Type B pancreatic cell (in vitro differentiated cells): Measurements from ENCODE around the gene TUBA3E. TPM values are rescaled to one million over a fixed set of nuclear protein-coding genes. Genes with fewer than 3 reads are reported as not detected.
"Not testable (repeated sequence)": the region's sequence is repeated elsewhere in the genome, so short reads cannot be mapped to it uniquely, and the experiment has no call there.

Source experiments
- DNase-seq: peaks from one replicate; pipeline ENCODE4 v3.0.0; 2021; ENCODE audit warnings: mixed read lengths; ENCODE audit not compliant: unreplicated experiment; ENCODE audit errors: extremely low spot score
- H3K27ac Mint-ChIP-seq: 2 replicates; pipeline ENCODE4 v1.8.0; 2021; ENCODE audit warnings: mild to moderate bottlenecking, mixed read lengths
- H3K27me3 Mint-ChIP-seq: 2 replicates; pipeline ENCODE4 v1.8.0; 2021; ENCODE audit warnings: mixed read lengths
- H3K36me3 Mint-ChIP-seq: 2 replicates; pipeline ENCODE4 v1.8.0; 2021; ENCODE audit warnings: mixed read lengths
- H3K4me1 Mint-ChIP-seq: one replicate; pipeline ENCODE4 v1.8.0; 2021; ENCODE audit warnings: mixed read lengths; ENCODE audit not compliant: unreplicated experiment
- H3K4me3 Mint-ChIP-seq: 2 replicates; pipeline ENCODE4 v1.8.0; 2021; ENCODE audit warnings: mild to moderate bottlenecking, mixed read lengths
- H3K9me3 Mint-ChIP-seq: 2 replicates; pipeline ENCODE4 v1.8.0; 2021; ENCODE audit warnings: mixed read lengths
- total RNA-seq: library from RNA; stranded (reverse); gene quantifications from 2 replicates; pipeline ENCODE4 v1.2.1, GENCODE V29; 2021; ENCODE audit warnings: low replicate concordance
- TF ChIP-seq, protein P1 (sequence below): fragments of 200-600 bp; sonication (generic); conservative IDR thresholded peaks from 2 replicates; pipeline ENCODE4 v1.5.0; 2021; ENCODE audit warnings: antibody characterized with exemption, mild to moderate bottlenecking

The TUBA3E gene
- total RNA-seq, 1 donor from 2014 or later = not detected

- TF ChIP-seq, protein P1, sequence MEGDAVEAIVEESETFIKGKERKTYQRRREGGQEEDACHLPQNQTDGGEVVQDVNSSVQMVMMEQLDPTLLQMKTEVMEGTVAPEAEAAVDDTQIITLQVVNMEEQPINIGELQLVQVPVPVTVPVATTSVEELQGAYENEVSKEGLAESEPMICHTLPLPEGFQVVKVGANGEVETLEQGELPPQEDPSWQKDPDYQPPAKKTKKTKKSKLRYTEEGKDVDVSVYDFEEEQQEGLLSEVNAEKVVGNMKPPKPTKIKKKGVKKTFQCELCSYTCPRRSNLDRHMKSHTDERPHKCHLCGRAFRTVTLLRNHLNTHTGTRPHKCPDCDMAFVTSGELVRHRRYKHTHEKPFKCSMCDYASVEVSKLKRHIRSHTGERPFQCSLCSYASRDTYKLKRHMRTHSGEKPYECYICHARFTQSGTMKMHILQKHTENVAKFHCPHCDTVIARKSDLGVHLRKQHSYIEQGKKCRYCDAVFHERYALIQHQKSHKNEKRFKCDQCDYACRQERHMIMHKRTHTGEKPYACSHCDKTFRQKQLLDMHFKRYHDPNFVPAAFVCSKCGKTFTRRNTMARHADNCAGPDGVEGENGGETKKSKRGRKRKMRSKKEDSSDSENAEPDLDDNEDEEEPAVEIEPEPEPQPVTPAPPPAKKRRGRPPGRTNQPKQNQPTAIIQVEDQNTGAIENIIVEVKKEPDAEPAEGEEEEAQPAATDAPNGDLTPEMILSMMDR = no peak
- no peak overlapping the region for H3K4me3 Mint-ChIP-seq
- H3K27me3 Mint-ChIP-seq = no peaks in the 10 kb centered on the region
- no peaks in the 10 kb centered on the region for H3K4me1 Mint-ChIP-seq
- H3K27ac Mint-ChIP-seq = no peak overlapping the region
- no peaks in the 10 kb centered on the region for H3K36me3 Mint-ChIP-seq
- H3K9me3 Mint-ChIP-seq = no peaks in the 10 kb centered on the region
- DNase-seq = no peak
Measured at GRCh38 chr2:130150181-130151144, 47.8 kb downstream of the TUBA3E start.

- not testable (repeated sequence) for H3K36me3 Mint-ChIP-seq, H3K27me3 Mint-ChIP-seq, H3K27ac Mint-ChIP-seq, H3K4me1 Mint-ChIP-seq, DNase-seq, H3K9me3 Mint-ChIP-seq, H3K4me3 Mint-ChIP-seq
Measured at GRCh38 chr2:130148515-130148914, 49.7 kb downstream of the TUBA3E start.

- DNase-seq = peak; percentile 69
- not testable (repeated sequence) for H3K36me3 Mint-ChIP-seq, H3K9me3 Mint-ChIP-seq, H3K4me1 Mint-ChIP-seq, H3K27me3 Mint-ChIP-seq
- Mint-ChIP-seq H3K4me3 (peak within 1 kb of the TSS; percentile 87), H3K27ac (peak within 1 kb of the TSS; percentile 77)
Measured at GRCh38 chr2:130145006-130145414, 53.2 kb downstream of the TUBA3E start, which contains the start of gene CCDC74B. Gene CCDC74B (minus strand): TSS chr2:130145112. CDS start chr2:130144996, 116 bp downstream.

DNA sequence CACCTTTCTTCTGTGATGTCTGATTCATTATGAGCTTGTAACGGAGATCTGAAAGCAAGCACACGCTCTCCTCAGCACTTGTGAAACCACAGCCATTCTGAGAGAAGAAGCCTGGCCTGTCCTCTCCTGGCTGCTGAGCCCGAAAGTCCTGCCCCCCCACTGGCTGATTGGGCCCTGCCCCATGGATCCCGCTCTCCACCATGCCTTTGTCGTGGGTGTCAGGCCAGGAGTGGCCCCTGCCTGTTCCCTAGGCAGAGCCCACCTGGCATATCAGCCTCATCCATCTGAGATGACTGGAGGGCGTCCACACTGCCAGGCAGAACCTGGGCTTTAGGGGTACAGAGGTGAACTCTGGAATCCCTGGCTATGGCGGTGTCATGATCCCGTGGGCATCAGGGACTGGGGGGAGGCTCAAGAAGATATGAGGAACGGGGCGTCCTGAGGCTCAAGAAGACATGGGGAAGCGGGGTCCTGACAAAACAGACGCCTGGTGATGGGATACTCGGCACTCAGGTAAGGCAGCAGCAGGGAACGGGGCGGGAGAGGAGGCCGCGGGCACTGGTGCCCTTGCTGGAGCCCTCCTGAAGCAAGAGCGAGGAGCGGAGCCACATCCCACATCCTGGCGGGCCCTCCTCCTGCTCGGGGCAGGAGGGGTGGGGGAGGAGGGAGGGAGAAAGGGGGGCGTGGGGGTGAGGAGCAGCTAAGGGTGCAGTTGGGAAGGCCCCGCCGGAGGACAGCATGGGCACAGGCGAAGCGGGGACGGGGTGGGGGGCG lies 54.8 kb downstream of the TUBA3E start:
- H3K36me3 Mint-ChIP-seq, H3K4me1 Mint-ChIP-seq, H3K27me3 Mint-ChIP-seq, H3K9me3 Mint-ChIP-seq, H3K27ac Mint-ChIP-seq: not testable (repeated sequence)
- DNase-seq = peak; percentile 58
- H3K4me3 Mint-ChIP-seq = peak overlapping the region; percentile 86

- H3K36me3 Mint-ChIP-seq, H3K27me3 Mint-ChIP-seq, H3K27ac Mint-ChIP-seq, H3K9me3 Mint-ChIP-seq, H3K4me1 Mint-ChIP-seq: not testable (repeated sequence)
- DNase-seq = peak; percentile 48
- peak overlapping the region; percentile 81 for H3K4me3 Mint-ChIP-seq
Measured at GRCh38 chr2:130142396-130143265, 55.6 kb downstream of the TUBA3E start.

Other genes starting within 250 kb of the TUBA3E start
- gene RAB6C, start 218.8 kb downstream of the TUBA3E start, total RNA-seq = 0.29 and 0.50 TPM in 2 replicates
- 14.2 and 25.0 TPM in 2 replicates for gene POTEF, start 69.2 kb downstream of the TUBA3E start, total RNA-seq
- 10.3 and 15.4 TPM in 2 replicates for gene CCDC74B, start 53.3 kb downstream of the TUBA3E start, total RNA-seq
- 77.0 and 79.6 TPM in 2 replicates for gene SMPD4, start 16.8 kb downstream of the TUBA3E start, total RNA-seq
- 164 and 224 TPM in 2 replicates for gene MZT2B, start 16.2 kb downstream of the TUBA3E start, total RNA-seq
- gene IMP4, start 144.5 kb upstream of the TUBA3E start, total RNA-seq = 53.6 and 67.0 TPM in 2 replicates
- 35.8 and 37.5 TPM in 2 replicates for gene PTPN18, start 157.6 kb upstream of the TUBA3E start, total RNA-seq